Measurements from ENCODE around the gene AFAP1.

The AFAP1 gene

DNA sequence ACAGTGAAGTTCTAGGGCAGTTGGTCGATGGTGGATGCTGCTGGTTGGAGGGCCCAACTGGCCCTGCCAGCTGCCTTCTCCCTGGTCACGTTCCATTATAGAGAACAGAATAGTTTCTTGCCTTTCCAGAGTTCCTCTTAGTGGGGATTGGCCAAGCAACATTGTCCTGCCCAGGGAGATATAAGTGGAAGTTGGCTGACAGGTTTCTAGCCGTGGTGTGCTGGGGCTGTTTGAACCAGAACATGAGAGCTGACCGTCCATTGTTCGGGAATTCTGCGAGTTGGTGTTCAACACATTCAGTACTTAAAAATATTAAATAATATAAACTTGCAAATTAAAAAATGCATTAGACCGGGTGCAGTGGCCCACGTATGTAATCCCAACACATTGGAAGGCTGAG, 3.5 kb upstream of the AFAP1 start:
- no peaks in the 10 kb centered on the region for H3K9me3 ChIP-seq (ENCODE audit: control insufficient read depth, insufficient read depth, low read depth, low read length)

DNA sequence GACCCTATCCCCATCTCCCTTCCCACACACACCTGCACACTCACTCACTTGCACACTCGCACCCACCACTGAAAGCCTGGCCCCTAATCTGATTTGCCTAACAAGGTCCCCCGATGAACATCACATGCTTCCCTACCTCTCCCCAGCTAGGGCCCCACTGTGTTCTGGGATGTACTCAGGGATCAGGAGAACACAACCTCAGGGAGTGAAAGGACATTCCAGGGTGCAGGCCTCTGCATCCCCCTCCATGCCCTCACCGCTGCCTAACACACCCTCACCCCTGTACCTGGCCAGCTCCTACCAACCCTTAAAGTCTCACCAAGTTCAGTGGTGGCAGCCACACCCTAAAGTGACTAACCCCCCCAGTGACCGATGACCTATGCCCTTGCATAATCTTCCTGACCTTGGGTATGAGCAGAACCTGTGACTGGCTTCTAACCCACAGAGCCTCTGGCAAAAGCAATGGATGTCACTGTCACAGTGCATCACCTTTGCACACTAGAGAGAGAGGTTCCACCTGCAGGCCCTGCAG, 2.4 kb upstream of the AFAP1 start:
- Histone ChIP-seq H3K4me3 (ENCODE audit: low read depth, low read length) (no peak overlapping the region), H3K9me3 (ENCODE audit: control insufficient read depth, insufficient read depth, low read depth, low read length) (no peaks in the 10 kb centered on the region), H3K4me1 (ENCODE audit: control insufficient read depth, insufficient read depth, low read length) (no peaks in the 10 kb centered on the region), H3K27ac (ENCODE audit: extremely low read depth, low read depth, low read length) (no peak overlapping the region), H3K36me3 (ENCODE audit: control insufficient read depth in 2 of 2, insufficient read depth in 1 of 2, low read length in 2 of 2) (no peaks in the 10 kb centered on the region)
- POLR2A ChIA-PET = no interaction called here
- CTCF ChIA-PET = no interaction called here
- TF ChIP-seq ZNF670 (tag by site-specific recombination; IDR thresholded peaks at IDR 0.05; ENCODE audit: low read depth) (no peak), ZIC2 (tag by site-specific recombination; IDR thresholded peaks at IDR 0.05) (no peak), PBX3 (CRISPR knock-in tag; IDR thresholded peaks at IDR 0.05) (no peak), ZNF37A (tag by site-specific recombination; IDR thresholded peaks at IDR 0.05) (no peak)
- TF ChIP-seq, protein P1, sequence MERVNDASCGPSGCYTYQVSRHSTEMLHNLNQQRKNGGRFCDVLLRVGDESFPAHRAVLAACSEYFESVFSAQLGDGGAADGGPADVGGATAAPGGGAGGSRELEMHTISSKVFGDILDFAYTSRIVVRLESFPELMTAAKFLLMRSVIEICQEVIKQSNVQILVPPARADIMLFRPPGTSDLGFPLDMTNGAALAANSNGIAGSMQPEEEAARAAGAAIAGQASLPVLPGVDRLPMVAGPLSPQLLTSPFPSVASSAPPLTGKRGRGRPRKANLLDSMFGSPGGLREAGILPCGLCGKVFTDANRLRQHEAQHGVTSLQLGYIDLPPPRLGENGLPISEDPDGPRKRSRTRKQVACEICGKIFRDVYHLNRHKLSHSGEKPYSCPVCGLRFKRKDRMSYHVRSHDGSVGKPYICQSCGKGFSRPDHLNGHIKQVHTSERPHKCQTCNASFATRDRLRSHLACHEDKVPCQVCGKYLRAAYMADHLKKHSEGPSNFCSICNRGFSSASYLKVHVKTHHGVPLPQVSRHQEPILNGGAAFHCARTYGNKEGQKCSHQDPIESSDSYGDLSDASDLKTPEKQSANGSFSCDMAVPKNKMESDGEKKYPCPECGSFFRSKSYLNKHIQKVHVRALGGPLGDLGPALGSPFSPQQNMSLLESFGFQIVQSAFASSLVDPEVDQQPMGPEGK (tag by site-specific recombination; IDR thresholded peaks at IDR 0.05) = no peak

More for the DNA sequence above, 3.5 kb upstream of the AFAP1 start:
- ChIA-PET CTCF (no interaction called here), POLR2A (no interaction called here)
- H3K4me3 ChIP-seq (ENCODE audit: low read depth, low read length) = no peak overlapping the region
- no peaks in the 10 kb centered on the region for H3K4me1 ChIP-seq (ENCODE audit: control insufficient read depth, insufficient read depth, low read length)
- H3K27ac ChIP-seq (ENCODE audit: extremely low read depth, low read depth, low read length) = no peak overlapping the region
- no peaks in the 10 kb centered on the region for H3K36me3 ChIP-seq (ENCODE audit: control insufficient read depth in 2 of 2, insufficient read depth in 1 of 2, low read length in 2 of 2)
- no peak for TF ChIP-seq ZNF174 (tag by site-specific recombination; IDR thresholded peaks at IDR 0.05)
- no peak for TF ChIP-seq ZNF529 (tag by site-specific recombination; IDR thresholded peaks at IDR 0.05; ENCODE audit: insufficient replicate concordance)
- TF ChIP-seq ZNF548 (tag by site-specific recombination; IDR thresholded peaks at IDR 0.05) = no peak
- no peak for TF ChIP-seq FEZF1 (tag by site-specific recombination; IDR thresholded peaks at IDR 0.05)
- no peak for TF ChIP-seq ZSCAN16 (tag by site-specific recombination; IDR thresholded peaks at IDR 0.05)
- no peak for TF ChIP-seq ZNF626 (tag by site-specific recombination; IDR thresholded peaks at IDR 0.05)
- TF ChIP-seq ZNF239 (tag by site-specific recombination; IDR thresholded peaks at IDR 0.05) = no peak
- TF ChIP-seq ZNF791 (tag by site-specific recombination; IDR thresholded peaks at IDR 0.05) = no peak
- no peak for TF ChIP-seq ZNF350 (tag by site-specific recombination; IDR thresholded peaks at IDR 0.05)
- TF ChIP-seq ZNF184 (tag by site-specific recombination; IDR thresholded peaks at IDR 0.05) = no peak
- no peak for TF ChIP-seq ZNF510 (tag by site-specific recombination; IDR thresholded peaks at IDR 0.05; ENCODE audit: insufficient replicate concordance)
- no peak for TF ChIP-seq ZSCAN30 (tag by site-specific recombination; IDR thresholded peaks at IDR 0.05)
- TF ChIP-seq, protein P2, sequence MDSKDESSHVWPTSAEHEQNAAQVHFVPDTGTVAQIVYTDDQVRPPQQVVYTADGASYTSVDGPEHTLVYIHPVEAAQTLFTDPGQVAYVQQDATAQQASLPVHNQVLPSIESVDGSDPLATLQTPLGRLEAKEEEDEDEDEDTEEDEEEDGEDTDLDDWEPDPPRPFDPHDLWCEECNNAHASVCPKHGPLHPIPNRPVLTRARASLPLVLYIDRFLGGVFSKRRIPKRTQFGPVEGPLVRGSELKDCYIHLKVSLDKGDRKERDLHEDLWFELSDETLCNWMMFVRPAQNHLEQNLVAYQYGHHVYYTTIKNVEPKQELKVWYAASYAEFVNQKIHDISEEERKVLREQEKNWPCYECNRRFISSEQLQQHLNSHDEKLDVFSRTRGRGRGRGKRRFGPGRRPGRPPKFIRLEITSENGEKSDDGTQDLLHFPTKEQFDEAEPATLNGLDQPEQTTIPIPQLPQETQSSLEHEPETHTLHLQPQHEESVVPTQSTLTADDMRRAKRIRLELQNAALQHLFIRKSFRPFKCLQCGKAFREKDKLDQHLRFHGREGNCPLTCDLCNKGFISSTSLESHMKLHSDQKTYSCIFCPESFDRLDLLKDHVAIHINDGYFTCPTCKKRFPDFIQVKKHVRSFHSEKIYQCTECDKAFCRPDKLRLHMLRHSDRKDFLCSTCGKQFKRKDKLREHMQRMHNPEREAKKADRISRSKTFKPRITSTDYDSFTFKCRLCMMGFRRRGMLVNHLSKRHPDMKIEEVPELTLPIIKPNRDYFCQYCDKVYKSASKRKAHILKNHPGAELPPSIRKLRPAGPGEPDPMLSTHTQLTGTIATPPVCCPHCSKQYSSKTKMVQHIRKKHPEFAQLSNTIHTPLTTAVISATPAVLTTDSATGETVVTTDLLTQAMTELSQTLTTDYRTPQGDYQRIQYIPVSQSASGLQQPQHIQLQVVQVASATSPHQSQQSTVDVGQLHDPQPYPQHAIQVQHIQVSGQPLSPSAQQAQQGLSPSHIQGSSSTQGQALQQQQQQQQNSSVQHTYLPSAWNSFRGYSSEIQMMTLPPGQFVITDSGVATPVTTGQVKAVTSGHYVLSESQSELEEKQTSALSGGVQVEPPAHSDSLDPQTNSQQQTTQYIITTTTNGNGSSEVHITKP (tag by site-specific recombination; IDR thresholded peaks at IDR 0.05) = no peak
- no peak for TF ChIP-seq ZSCAN5A (tag by site-specific recombination; IDR thresholded peaks at IDR 0.05)
